ENCODE results near the gene DPRX.

Gene DPRX, protein sequence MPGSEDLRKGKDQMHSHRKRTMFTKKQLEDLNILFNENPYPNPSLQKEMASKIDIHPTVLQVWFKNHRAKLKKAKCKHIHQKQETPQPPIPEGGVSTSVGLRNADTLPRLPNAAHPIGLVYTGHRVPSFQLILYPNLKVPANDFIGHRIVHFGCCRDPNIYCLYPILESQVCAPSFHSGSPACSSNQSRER

DNA sequence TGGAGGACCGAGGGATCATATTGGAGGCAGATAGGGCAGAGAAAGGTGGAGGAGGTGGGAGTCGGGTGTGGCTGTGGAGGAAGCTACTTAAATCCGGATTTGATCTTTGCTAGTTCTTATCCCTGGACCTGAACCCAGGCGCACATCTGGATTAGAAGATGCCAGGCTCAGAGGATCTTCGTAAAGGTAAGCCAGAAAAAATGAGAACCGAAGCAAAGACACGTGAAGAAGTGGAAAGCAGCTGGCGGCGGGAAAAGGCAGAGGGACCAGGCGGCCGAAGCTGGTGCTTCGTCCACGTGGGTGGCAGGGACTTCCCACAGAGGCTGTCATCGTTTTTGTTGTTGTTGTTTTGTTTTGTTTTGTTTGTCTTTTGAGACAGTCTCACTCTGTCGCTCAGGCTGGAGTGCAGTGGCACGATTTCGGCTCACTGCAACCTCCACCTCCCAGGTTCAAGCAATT is at the start of gene DPRX:
TSS of gene DPRX (plus strand) at position 51 of the 459 bp plus-strand sequence. CDS start at position 159, 108 bp downstream.
- FAIRE-seq: no peak

DNA sequence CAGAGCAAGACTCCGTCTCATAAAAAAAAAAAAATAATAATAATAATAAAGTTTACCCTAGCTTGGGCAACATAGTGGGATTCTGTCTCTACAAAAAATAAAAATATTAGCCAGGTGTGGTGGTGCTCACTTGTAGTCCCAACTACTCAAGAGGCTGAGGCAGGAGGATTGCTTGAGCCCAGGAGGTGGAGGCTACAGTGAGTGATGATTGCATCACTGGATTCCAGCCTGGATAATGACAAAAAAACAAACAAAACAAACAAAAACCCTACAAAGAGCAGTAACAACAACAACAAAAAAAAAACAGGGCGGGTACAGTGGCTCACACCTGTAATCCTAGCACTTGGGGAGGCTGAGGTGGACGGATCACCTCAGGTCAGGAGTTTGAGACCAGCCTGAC is 48.6 kb upstream of the DPRX start:
- no peak for FAIRE-seq

DNA sequence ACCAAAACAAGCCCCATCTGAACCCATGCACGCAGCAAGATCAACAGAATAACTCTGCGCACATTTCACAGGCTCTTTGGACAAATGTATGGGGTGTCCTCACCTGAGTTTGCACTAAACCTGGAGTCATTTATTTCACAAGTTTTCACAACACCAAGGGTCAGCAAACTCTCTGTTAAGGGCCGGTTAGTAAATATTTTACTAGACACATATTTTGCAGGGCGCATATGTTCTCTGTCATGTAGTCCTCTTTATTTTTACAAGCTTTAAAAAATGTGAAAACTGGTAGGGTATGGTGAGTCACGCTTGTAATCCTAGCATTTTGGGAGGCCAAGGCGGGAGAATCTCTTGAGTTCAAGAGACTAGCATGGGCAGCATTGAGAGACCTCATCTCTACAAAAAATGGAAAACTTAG is 45.5 kb upstream of the DPRX start:
- FAIRE-seq: no peak

DNA sequence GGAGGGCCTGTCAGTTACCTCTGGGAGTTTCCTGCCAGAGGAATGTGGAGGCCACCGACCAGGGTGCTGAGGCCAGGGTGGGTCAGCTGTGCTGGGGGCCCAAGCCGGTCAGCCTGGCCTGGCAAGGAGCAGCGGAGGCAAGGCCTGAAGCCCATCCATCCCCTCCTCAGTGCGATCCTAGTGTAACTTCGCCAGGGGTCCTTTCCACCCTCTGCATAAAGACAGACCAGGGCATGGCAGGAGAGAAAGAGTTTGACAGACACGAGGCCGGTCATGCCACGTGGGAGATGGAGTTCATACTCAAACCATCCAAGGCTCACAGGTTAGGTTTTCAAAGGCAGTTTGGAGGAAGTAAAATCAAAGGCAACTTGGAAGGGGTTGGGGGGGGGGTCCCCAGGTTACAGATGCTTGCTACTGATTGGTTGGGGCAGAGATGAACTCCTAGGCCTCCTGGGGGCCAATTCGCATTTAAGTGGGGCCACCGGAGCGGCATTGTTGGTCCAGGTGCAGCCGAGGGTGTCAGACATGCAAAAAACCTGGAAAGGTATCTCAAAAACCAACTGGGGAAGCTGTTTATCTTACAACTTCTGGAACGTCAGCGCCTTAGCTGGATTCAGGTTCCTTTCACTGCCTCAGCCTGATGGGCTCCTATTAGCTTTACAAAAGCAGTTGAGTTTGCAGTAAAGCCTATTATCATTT is 36.8 kb upstream of the DPRX start:
- FAIRE-seq: no peak

DNA sequence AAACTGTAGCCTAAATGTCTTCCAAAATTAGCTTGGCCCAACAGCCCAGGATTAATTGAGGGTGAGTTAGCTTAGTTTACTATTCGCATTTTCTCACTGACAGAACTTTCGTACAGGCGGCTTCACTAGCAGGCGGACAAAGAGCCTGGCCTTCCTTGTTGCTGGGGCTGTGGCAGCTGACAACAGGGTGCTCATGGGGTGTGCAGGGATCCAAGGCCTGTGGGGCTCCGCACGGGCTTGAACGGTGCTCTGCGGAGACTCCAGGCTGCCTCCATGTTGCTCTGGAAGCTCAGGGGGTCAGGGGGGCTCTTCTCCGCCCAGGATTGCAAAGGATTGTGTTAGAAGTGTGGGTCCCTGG is 36.3 kb upstream of the DPRX start:
- FAIRE-seq: no peak

DNA sequence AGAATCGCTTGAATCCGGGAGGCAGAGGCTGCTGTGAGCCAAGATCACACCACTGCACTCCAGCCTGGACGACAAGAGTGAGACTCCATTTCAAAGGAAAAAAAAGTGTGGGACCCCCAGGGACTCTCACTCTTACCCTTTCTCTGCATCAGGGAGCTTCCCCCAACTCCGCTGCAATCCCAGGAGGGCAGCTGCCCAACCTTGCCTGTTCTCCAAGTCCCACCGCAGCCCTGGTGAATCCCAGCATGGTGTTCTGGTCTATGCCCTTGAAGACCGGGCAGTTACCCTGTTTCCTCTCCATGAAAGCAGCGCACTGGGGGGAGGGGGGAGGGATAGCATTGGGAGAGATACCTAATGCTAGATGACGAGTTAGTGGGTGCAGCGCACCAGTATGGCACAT is 35.7 kb upstream of the DPRX start:
- FAIRE-seq: no peak

DNA sequence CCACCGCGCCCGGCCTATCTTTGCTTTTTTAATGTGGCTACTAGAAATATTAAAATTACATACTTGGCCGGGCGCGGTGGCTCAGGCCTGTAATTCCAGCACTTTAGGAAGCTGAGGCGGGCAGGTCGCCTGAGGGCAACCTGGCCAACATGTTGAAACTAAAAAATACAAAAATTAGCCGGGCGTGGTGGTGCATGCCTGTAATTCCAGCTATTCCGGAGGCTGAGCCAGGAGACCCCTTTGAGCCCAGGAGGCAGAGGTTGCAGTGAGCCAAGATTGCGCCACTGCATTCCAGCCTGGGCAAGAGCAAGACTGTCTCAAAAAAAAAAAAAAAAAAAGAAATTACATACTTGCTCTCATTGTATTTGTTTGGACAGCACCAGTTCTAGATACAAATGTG is 34.8 kb upstream of the DPRX start:
- no peak for FAIRE-seq

DNA sequence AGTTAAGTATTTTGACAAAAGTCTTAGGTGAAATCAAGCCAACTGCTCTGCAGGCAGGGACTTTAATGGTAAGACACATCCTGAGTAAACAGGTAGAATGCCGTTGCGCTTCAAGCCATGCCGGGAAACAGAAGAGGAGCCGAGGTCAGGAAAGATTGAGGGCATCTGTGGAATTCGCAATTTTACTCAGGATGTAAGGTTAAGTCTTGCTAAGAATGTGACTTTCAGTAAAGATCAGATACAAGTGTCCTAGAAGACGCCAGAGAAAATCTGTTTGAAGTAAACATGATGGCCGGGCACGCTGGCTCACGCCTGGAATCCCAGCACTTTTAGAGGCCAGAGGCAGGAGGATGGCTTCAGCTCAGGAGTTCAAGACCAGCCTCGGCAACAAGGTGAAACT is 33.4 kb upstream of the DPRX start:
- no peak for FAIRE-seq

DNA sequence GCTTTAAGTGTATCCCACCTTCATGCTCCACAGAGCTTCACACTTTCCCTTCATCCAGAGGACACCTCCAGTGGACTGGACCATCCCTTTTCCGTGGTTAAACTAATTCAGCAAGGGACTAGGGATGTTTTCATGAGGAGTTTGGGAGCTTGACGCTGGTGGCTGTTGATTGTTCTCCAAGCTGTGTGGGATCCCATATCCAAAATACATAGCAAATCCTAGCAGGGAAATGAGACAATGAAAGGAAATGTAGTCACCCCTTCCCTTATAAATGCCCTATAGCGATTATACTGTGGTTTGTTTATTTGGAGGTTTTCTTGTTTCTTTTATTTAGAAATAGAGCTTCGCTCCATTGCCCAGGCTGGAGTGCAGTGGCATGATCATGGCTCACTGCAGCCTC is 31.6 kb upstream of the DPRX start:
- no peak for FAIRE-seq

DNA sequence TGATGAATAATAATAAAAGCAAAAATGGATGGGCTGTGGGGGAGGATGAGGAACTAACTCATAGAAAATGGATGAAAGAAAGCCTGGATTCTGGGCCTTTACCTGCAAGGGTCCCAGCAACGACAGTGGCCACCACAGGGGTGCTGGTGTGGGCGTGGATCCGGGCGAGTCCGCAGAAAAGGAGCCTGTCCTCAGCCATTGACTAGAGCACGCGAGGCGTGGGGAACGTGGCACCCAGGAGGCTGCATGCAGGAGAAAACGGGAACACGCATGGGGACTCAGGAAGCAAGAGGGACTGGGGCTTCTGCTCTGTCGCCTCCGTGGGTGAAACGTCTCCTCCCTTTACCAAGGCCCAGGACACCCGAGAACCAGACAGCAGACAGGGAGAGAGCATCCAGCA is 25.8 kb upstream of the DPRX start:
- FAIRE-seq: no peak

DNA sequence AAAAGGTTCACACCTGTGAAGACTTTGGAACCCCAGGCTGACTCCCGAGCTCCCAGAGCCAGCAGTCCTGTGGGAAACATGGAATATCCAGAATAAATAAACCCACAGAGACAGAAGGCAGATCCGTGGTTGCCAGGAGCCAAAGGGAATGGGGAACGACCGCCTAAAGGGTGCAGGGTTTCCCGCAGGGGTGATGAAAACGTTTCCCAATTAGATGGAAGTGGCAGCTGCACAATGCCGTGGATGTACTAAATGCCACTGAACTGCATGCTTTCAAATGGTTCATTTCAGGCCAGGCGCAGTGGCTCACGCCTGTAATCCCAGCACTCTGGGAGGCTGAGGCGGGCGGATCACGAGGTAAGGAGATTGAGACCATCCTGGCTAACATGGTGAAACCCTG is 23.4 kb upstream of the DPRX start:
- FAIRE-seq: no peak

DNA sequence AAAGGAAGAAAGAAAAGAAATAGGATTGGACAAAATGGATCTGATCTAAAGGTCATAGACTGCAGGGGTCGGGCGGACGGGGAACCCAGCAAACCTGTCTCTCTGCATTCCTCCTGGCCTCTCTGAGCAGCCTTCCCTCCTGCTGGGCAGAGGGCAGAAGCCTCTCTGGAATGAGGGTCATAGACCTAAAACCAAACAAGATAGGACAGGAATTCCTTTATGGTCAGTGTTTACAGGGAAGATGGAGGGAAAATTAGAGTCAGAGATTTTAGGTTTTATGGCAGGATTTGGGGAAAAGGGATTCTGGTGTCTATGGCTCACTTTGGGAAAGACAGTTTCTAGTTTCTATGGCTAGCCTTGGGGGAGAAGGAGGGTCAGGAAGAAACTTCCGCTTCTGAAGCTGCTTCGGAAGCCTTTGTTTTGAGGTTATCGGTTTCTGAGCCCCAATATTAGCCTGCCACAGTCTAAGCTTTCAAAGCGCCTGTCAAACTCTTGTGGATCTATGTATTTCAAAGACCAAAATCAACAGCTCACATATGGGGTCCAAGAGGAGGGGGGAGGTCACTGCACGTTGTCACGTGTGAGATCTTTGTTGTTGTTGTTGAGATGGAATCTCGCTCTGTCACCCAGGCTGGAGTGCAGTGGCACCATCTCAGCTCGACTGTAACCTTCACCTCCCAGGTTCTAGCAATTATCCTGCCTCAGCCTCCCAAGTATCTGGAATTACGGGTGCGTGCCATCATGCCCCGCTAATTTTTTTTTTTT is 18.9 kb upstream of the DPRX start:
- no peak for FAIRE-seq

DNA sequence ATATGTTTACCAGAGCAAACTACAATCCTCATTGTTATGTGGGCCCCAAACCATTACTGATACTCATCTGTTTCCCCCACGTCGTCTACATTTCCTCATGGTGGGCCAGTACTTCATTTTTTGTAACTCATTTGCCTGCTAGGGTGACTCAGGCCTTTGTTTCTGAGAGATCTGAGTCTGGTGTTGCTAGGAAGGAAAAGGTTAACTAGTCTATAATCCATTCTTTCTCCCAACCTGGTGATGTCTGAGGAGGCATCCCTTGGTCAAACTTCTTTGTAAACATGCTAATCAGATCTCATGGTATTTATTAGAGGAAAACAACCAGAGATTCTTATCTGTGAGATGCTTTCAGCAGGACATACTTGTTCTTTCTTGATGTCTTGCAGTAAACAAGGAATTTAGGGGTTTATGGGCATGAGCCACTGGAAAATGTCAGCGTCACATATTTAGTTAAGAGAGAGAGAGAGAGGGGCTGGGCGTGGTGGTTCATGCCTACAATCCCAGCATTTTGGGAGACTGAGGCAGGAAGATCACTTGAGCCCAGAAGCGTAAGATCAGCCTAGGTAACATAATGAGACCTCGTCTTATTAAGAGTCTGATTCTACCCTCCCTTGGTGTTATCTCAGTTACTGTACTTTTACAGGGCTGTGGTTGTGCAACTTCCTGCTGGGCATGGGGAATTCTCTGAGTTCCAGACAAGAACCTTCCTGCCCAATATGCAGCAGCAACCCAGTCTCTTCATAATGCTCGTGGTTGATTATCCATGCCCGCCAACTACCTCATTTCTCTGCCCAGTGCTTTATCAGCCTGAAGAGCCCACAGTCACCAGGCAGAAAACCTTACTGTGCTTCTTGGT is 9.7 kb upstream of the DPRX start:
- no peak for FAIRE-seq

DNA sequence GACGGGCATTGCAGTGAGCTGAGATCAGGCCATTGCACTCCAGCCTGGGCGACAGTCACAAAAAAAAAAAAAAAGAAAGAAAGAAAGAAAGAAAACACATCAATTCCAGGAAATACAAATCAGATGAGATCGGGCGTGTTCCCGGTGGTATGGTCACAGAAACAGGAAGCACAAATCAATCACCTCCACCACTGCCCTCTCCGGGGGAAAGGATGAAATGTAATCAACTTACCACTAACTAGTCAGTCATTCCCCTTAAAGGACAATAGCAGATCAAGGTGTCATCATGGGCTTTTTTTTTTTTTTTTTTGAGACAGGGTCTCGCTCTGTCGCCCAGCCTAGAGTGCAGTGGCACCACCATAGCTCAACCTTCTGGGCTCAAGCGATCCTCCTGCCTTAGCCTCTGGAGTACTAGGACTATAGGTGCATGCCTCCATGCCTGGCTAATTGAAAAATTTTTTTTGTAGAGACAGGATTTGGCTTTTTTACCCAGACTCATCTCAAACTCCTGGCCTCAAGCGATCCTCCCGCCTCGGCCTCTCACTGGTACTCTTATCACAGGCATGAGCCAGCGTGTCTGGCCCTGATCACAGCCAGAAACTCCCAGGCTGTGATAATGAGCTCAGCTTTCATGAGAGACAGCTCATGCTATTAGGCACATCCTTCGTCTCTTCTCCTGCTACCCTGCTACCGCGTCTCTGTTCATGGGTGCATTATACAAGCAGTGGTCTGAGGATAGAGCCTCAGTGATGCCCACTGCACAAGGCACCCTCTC is 6.8 kb upstream of the DPRX start:
- no peak for FAIRE-seq

DNA sequence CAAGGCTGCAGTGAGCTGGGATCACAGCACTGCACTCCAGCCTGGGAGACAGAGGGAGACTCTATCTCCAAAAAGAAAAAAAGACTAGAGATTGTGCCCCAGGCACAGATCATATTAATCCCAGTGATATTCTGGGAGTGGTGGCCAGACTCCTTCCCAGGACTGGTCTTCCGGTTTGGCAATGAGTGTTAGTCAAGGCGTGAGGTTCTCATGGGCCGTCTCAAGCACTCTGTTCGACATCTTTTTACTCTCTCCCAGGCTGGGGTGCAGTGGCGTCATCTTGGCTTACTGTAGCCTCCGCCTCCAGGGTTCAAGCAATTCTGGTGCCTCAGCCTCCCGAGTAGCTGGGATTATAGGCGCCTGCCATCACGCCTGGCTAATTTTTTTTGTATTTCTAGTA is 5.3 kb upstream of the DPRX start:
- FAIRE-seq: no peak

DNA sequence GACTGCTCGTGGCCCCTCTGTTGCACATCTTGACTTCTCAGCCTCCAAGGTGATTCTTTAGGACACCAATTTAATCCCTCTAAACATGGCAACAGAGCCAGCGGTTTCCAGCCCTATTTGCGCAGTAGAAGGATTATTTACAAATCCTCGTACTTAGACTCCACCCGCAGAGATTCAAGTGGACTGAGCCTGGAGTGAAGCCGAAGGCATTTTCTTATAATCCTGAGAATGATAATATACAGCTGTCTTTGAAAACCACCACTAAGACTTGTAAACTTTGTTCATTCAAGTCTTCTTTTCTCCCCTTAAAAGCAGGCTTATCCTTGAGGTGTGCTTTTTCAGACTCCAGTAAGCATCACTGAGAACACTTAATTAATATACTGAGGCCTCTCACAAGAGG is 4.8 kb upstream of the DPRX start:
- FAIRE-seq: no peak

DNA sequence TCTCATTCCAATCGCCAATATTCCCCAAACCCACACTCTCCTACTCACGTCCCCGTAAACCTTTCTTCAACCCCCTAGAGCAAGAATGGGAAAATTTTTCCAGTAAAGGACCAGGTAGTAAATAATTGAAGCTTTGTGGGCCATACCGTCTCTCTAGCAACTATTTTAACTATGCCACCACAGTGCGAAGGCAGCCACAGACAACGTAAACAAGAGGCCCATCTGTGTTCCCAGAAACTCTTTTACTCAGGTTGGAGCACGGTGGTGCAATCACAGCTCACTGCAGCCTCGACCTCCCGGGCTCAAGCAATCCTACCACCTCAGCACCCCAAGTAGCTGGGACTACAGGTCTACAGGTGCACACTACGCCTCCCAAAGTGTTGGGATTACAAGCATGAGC is 3.0 kb downstream of the DPRX start:
- no peak for FAIRE-seq

DNA sequence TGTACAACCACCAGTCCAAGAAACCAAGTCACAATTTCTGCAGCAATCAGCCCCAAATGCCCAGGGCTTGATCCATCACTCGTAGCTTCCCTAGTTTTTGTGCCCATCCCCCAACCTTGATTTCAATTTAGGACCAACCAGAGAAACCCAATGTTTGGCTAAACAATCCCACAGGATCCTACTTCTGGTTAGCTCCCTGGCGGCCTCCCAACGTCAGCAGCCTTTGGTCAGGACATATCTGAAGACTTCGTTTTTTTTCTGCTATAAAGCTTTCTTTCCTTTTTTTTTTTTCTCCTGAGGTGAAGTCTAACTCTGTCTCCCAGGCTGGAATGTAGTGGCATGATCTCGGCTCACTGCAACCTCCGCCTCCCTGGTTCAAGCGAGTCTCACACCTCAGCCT is 7.7 kb downstream of the DPRX start:
- no peak for FAIRE-seq

DNA sequence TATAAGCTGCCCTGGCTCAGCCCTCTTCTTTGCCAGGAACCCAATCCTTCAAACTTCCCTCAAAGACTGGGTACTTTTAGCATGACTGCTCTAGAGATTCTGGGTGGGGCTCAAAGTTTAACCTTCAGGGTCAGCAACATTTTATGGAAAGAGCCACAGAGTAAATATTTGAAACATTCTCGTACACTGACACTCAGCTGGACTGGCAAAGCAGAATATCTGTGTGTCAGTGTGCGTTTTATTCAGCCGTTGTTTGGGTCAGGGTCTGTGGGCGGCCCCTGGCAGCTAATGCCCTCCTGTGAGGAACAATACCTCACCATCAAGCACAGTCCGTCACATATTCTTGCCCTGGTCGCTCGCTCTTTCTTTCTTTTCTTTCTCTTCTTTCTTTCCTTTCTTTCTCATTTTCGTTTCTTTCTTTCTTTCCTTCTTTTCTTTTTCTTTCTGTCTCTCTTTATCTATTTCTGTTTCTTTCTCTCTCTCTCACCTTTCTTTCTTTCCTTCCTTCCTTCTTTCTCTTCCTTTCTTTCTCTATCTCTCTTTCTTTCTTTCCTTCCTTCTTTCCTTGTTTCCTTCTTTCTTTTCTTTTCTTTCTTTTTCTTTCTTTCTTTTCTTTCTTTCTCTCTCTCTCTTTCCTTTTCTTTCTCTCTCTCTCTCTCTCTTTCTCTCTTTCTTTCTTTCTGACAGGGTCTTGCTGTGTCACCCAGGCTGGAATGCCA is 10.7 kb downstream of the DPRX start:
- no peak for FAIRE-seq

DNA sequence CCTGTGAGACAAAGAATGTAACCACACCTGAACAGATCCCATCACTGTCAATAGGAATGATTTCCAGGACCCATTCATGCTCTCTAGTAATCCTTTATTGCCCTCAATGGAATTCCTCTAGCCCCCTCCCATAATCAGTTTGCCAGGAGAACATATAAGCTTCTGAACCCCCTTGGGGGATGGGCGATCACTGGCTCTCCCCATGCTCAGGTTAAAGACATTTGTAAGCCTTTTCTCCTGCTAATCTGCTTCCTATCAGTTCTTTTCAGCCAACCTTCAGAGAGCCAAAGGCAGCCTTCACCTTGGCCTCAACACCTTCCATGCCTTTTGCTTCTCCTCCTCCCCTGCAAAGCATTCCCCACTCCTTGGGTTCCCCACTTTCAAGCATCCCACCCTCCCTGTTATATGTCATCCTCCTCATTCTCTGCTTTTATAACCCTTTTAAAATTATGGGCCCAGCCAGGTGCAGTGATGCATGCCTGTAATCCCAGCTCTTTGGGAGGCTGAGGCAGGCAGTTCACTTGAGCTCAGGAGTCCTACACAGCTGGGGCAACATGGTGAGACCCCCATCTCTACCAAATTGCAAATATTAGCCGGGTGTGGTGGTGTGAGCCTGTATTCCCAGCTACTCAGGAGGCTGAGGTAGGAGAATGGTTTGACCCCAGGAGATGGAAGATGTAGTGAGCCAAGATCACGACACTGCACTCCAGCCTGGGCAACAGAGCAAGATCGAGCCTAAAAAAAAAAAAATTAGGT is 12.4 kb downstream of the DPRX start:
- no peak for FAIRE-seq

DNA sequence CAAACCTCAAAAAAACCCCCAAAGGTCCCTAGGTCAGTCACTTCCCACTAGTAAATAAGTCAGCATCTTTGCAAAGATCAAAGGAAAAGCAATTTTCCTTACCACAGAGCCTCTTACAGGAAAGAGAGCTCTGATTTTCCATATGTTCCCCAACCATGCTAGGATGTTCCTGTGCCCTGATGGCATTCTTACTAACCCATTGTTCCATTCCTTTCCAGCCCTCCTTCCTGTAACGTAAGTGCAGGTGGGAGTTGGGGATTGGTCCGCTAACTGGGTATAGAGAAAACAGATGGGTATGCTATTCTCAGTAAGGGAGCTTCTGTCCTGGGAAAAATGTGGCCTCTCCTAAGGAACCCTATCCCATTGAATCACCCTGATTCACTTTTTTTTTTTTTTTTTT is 14.3 kb downstream of the DPRX start:
- FAIRE-seq: no peak

Measured in endometrium (tissue), 2 donors.